Neural cell (in vitro differentiated cells): ENCODE measurements around the gene ZMIZ2.

Source experiments
- CTCF ChIP-seq: fragments of 450-650 bp; IDR thresholded peaks from 2 replicates; pipeline ENCODE4 v1.5.1; 2014; ENCODE audit warnings: antibody characterized with exemption, mild to moderate bottlenecking, moderate library complexity; ENCODE audit not compliant: poor library complexity, severe bottlenecking
- EP300 ChIP-seq: fragments of 450-650 bp; conservative IDR thresholded peaks from 2 replicates; pipeline ENCODE4 v1.6.1; 2014; ENCODE audit warnings: antibody characterized with exemption, mild to moderate bottlenecking, moderate library complexity; ENCODE audit not compliant: poor library complexity, severe bottlenecking
- EZH2 ChIP-seq: fragments of 200-600, 300-800 bp; shearing (Covaris generic), sonication (generic); IDR thresholded peaks from 2 replicates; pipeline ENCODE4 v1.6.1; 2014; ENCODE audit warnings: antibody characterized with exemption, low read length, borderline replicate concordance, mild to moderate bottlenecking; ENCODE audit not compliant: insufficient read depth, poor library complexity, severe bottlenecking
- MXI1 ChIP-seq: fragments of 450-650 bp; conservative IDR thresholded peaks from 2 replicates; pipeline ENCODE4 v1.6.1; 2014; ENCODE audit warnings: antibody characterized with exemption, mild to moderate bottlenecking; ENCODE audit not compliant: poor library complexity, severe bottlenecking
- REST ChIP-seq: IDR thresholded peaks from 2 replicates; pipeline ENCODE4 v1.6.1; 2012; ENCODE audit warnings: borderline replicate concordance

- TF ChIP-seq EP300 = no peak
- TF ChIP-seq REST = no peak
- no peak for TF ChIP-seq MXI1
- TF ChIP-seq CTCF = no peak
- no peak for TF ChIP-seq EZH2
Measured at GRCh38 chr7:44768628-44769371, 20.2 kb downstream of the ZMIZ2 start.
